ENCODE data around the gene NEUROD2.

Gene NEUROD2

GRCh38 chr17:39617446-39618245 lies 9.9 kb upstream of the NEUROD2 start:
- TF ChIP-seq CTCF (IDR thresholded peaks at IDR 0.05; ENCODE audit: extremely low read depth, missing control alignments): no peak
- no peak for DNase-seq (ENCODE audit: low spot score)

- DNase-seq (ENCODE audit: low spot score): no peak
- TF ChIP-seq CTCF (IDR thresholded peaks at IDR 0.05; ENCODE audit: extremely low read depth, missing control alignments): no peak
These were observed 9.4 kb upstream of the NEUROD2 start for GRCh38 chr17:39617100-39617445.

GRCh38 chr17:39615434-39615833 lies 7.7 kb upstream of the NEUROD2 start:
- no peak for TF ChIP-seq CTCF (IDR thresholded peaks at IDR 0.05; ENCODE audit: extremely low read depth, missing control alignments)
- DNase-seq (ENCODE audit: low spot score): no peak

- TF ChIP-seq CTCF (IDR thresholded peaks at IDR 0.05; ENCODE audit: extremely low read depth, missing control alignments): no peak
- DNase-seq (ENCODE audit: low spot score): no peak
These were observed 6.9 kb upstream of the NEUROD2 start for GRCh38 chr17:39614545-39615157.

- TF ChIP-seq CTCF (IDR thresholded peaks at IDR 0.05; ENCODE audit: extremely low read depth, missing control alignments): no peak
- DNase-seq (ENCODE audit: low spot score): no peak
These were observed 5.3 kb upstream of the NEUROD2 start for GRCh38 chr17:39612935-39613464.

- TF ChIP-seq CTCF (IDR thresholded peaks at IDR 0.05; ENCODE audit: extremely low read depth, missing control alignments): no peak
- no peak for DNase-seq (ENCODE audit: low spot score)
These were observed 4.7 kb upstream of the NEUROD2 start for GRCh38 chr17:39612291-39612894.

Measured in GM20000 (cell line).